Astrocyte (in vitro differentiated cells and primary cell): Measurements from ENCODE around the gene LSM14A.

Experiments
- CTCF ChIP-seq: IDR thresholded peaks from 2 replicates; pipeline ENCODE4 v1.5.1; 2011; ENCODE audit warnings: low read depth, mild to moderate bottlenecking, inconsistent platforms, low read length, moderate library complexity; ENCODE audit not compliant: insufficient read depth
- EZH2 ChIP-seq: IDR thresholded peaks from 2 replicates; pipeline ENCODE4 v1.6.1; 2012; ENCODE audit warnings: mild to moderate bottlenecking, low read length, inconsistent platforms; ENCODE audit not compliant: insufficient read depth

- no peak for TF ChIP-seq CTCF
- TF ChIP-seq EZH2: no peak
Observed at GRCh38 chr19:34269968-34270621, 97.8 kb downstream of the LSM14A start.
